Fibroblast of mammary gland (primary cell): Measurements from ENCODE around the gene NUDT5.

Source experiments
- DNase-seq: peaks from one replicate; pipeline ENCODE4 v3.0.0-alpha.2; 2010; ENCODE audit warnings: low read depth
- H3K4me3 ChIP-seq: 2 replicates; pipeline ENCODE4 v1.5.1; 2011; ENCODE audit warnings: low read depth, mild to moderate bottlenecking, low read length, moderate library complexity; ENCODE audit not compliant: control insufficient read depth
- CTCF ChIP-seq: conservative IDR thresholded peaks from 2 replicates; pipeline ENCODE4 v1.5.1; 2011; ENCODE audit warnings: low read depth, low read length, inconsistent platforms; ENCODE audit not compliant: control insufficient read depth, insufficient read depth

NUDT5 gene

GRCh38 chr10:12156367-12157123 is 39.1 kb downstream of the NUDT5 start:
- no peak for DNase-seq
- no peak for TF ChIP-seq CTCF
- no peak overlapping the region for H3K4me3 ChIP-seq

GRCh38 chr10:12154516-12154915 is 41.2 kb downstream of the NUDT5 start:
- no peak for DNase-seq
- H3K4me3 ChIP-seq, result no peak overlapping the region
- TF ChIP-seq CTCF, result no peak

- H3K4me3 ChIP-seq, result no peak overlapping the region
- no peak for TF ChIP-seq CTCF
- DNase-seq, result no peak
These were observed 45.5 kb downstream of the NUDT5 start for GRCh38 chr10:12150163-12150562.

GRCh38 chr10:12144538-12144937 is 51.2 kb downstream of the NUDT5 start:
- no peak for DNase-seq
- no peak overlapping the region for H3K4me3 ChIP-seq
- no peak for TF ChIP-seq CTCF

GRCh38 chr10:12140038-12140437 is 55.7 kb downstream of the NUDT5 start:
- no peak overlapping the region for H3K4me3 ChIP-seq
- TF ChIP-seq CTCF, result no peak
- no peak for DNase-seq

- H3K4me3 ChIP-seq, result no peak overlapping the region
- TF ChIP-seq CTCF, result no peak
- DNase-seq, result no peak
These were observed 60.1 kb downstream of the NUDT5 start for GRCh38 chr10:12135631-12136030.
